Lung microvascular endothelial cell (primary cell): Measurements from ENCODE around the gene SNRK. TPM values are rescaled to one million over a fixed set of nuclear protein-coding genes. Genes with fewer than 3 reads are reported as not detected.

Experiments
- DNase-seq, 2 donors: peaks; one replicate each; pipeline versions ENCODE4 v3.0.0 to v3.0.0-alpha.2; 2010; ENCODE audit warnings: low read depth in 2 of 2
- total RNA-seq: library from RNA; depleted of rRNA; stranded (reverse); fragments of >200 nt; gene quantifications from 2 replicates; pipeline ENCODE4 v1.2.1, GENCODE V29; 2014

Gene SNRK
- total RNA-seq, 1 donor from 2014 or later, result 108 TPM

- DNase-seq, result no peak
These were observed 17.7 kb upstream of the SNRK start for GRCh38 chr3:43268636-43269035.

- no peak for DNase-seq
These were observed 16.3 kb upstream of the SNRK start for GRCh38 chr3:43270078-43270477.

GRCh38 chr3:43273416-43273815 is 12.9 kb upstream of the SNRK start:
- no peak for DNase-seq

- DNase-seq, result no peak
These were observed 7.3 kb upstream of the SNRK start for GRCh38 chr3:43279082-43279481.

DNA sequence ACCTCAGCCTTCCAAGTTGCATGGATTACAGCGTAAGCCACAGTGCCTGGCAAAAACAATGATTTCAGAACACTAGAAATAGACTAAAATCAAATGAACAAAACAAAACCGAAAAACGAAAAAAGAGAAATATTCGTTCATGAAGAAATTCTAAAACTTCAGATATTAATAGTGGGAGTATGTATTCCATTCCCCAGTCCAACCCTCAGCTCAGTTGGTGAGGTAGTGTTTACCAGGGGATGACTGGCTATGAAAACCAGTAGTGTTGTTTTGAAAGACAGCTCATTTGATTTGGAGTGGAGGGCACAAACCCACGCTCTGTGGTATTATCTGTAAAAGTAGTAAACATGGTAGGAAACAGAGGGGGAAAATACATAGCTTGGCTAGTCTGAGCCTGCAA is 6.8 kb upstream of the SNRK start:
- DNase-seq, result no peak

GRCh38 chr3:43281020-43281419 is 5.3 kb upstream of the SNRK start:
- no peak for DNase-seq

DNA sequence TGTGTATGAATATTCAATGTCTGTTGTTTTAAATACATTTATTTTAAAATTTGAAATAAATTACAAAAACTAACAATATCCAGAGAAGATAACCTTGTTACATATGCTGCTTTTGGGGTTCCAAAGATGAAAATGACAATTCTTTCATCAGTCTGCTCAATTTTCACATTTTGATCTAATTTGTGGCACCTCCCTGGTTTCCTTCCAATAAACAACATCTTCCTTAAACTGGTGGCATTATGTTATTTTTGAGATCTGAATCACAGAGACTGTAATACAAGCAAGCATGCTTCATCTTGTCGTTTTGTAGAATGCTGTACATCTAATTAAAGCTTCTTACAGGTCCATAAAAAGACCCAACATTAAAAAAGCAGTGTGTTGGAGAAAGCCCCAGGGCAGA is 2.2 kb upstream of the SNRK start:
- no peak for DNase-seq

GRCh38 chr3:43285644-43286043 is 696 bp upstream of the SNRK start:
- DNase-seq, result peak; percentile 36 to 42

DNA sequence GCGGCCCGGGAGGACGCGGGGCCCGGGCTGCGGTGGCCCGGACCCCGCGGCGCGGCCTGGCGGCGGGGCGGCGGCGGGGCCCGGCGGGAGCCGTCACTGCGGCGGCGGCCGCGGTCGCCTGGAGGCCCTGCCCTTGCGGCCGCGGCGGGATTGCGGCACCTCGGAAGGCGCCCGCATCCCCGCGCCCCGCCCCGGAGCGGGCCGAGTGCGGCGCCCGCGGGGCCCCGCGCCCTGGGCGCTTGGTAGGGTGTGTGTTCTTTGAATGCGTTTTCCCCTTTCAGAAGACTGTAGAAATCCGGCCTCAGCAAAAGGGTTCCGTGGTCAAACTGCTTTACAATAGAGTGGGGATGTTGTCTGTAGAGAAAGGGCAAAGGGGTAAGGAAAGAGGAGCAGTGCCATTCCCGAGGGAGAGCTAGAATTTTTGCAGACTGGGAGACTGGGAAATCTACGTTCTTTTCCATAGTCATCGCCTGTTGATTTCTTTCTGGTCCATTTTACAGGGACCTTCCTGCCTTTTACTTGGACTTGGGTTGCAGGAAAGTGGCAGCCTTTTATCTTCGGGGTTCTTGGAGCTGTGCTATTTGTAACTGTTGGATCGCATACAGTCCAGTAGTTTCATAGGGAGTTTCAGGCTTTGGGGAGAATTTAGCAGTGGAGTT is 630 bp downstream of the SNRK start:
- no peak for DNase-seq

- DNase-seq, result peak in 1 of 2 donors; percentile 25
These were observed 1.1 kb downstream of the SNRK start for GRCh38 chr3:43287500-43287873.

- peak; percentile 58 to 60 for DNase-seq
These were observed 2.0 kb downstream of the SNRK start for GRCh38 chr3:43288366-43288765.

DNA sequence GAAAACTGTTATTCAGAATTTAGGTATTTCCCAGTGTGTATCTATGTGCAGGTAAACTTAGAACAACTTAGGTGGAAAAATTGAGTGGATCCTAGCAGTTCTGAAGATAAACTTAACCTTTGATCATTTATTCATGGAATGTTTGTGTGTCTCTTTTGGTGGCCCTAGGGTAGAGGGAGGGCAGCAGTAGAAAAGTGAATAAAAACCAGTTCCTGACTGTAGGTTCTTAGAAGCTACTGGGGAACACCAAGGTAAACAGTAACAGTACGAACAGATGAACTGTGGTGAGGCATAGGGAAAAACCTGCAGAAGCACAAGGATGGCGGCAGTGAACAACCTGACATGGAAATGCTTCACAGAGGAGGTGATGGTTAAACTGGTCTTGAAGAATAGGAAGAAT is 2.5 kb downstream of the SNRK start:
- no peak for DNase-seq

- DNase-seq, result peak in 1 of 2 donors; percentile 29
These were observed 3.1 kb downstream of the SNRK start for GRCh38 chr3:43289401-43289800.

DNA sequence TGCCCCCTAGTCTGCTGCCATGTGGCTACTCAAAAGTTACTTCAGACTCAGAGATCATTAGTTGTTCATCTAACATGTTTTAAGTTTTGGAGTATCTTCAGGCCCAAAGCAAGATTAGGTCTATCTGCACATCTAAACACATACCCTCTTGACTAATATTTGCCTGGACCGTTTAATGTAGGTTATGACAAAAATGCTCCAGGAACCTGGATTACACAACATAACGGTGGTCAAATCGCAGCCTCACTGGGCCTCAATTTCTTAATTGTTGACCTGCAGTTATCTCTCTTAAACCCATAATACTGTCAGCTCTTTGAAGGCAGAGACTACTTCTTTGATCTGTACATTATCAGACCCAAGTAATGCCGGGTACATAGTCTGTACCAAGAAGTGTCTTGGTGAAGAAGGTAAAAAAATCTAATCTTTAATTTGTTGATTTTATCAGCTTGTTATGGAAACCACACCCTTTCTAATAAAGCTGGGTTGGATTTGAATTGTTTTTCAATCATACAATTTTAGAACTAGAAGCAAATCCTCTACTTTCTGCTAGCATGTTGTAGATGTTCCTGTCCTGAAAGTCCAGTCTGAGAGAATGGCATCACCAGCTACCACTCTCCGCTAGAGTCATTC is 3.6 kb downstream of the SNRK start:
- DNase-seq, result no peak

- DNase-seq, result peak in 1 of 2 donors; percentile 70
These were observed 4.6 kb downstream of the SNRK start for GRCh38 chr3:43290956-43291355.

DNA sequence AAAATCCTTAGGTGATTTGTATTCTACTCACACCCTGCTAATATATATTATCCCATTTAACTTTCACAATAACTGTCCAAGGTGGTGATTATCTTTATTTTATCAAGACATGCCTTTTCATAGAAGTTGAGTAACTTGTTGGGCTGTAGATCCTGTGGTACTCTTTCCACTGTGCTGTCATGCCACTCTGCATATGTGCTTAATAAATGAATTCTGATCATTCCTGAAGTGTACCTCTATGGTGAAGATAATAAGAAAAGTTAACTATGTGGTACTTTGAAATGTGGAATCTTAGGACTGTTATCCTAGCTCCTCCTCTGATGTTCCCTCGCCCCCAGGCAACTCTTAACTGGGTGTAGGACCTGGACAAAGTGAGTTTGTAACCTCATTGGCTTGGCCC is 5.2 kb downstream of the SNRK start:
- no peak for DNase-seq

- DNase-seq, result no peak
These were observed 8.6 kb downstream of the SNRK start for GRCh38 chr3:43294975-43295374.

GRCh38 chr3:43296565-43296964 is 10.2 kb downstream of the SNRK start:
- DNase-seq, result peak in 1 of 2 donors; percentile 58

- no peak for DNase-seq
These were observed 12.0 kb downstream of the SNRK start for GRCh38 chr3:43298292-43298691.

DNA sequence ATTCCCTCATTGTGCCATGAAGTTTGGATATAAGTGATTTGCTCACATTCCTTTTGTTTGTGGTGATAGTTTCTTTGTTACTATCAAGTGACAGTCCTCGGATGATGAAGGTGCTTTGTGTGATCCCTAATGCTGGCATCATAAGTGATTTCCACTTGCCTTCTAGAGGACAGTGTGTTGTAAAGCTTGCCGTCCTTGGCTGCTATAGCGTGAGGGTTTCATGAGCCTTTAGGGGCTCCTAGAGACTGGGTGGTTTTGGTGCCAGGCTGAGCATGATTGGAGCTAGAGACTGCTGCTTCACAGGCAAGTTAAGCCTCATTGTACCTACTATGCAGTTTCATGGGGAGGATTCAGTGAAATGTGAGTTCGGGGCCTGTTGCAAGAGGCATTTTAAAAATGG is 12.4 kb downstream of the SNRK start:
- DNase-seq, result no peak

- no peak for DNase-seq
These were observed 16.0 kb downstream of the SNRK start for GRCh38 chr3:43302116-43302880.

DNA sequence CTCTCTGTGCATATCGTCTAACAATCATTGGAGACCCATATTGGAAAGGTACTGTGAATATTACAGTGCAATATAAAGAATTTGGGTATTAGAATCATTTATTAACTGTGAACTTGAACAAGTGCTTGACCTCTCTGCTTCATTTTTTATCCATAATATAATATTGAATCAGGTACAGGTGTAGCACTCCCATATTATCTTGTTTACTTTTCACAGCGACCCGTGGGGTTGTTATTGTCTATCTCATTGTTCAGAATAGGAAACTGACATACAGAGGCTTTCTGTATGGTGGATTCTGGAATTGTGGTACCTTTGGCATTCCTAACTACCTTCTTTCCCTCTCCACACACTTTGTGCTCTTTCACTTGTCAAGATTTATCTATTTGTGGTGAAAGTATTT is 17.8 kb downstream of the SNRK start:
- no peak for DNase-seq

DNA sequence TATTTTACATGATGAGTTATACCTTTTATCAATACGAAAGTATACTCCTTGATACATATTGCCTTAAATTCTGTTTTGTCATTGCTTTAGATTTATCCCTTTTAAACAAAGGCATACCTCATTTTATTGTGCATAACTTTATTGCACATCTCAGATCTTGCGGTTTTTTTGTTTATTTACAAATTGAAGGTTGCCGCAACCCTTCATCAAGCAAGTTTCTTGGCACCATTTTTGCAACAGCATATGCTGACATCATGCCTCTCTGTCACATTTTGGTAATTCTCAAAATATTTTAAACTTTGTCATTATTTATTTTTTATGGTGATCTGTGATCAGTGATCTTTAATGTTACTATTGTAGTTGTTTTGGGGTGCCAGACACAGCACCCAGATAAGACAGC is 20.9 kb downstream of the SNRK start:
- no peak for DNase-seq
